Body of pancreas (tissue), 4 donors: ENCODE results near the gene HDLBP.

Source experiments
- CTCF ChIP-seq, 7 experiments: fragments of 450-650 bp in 4 of 7; fragments of 200-600 bp in 3 of 7; sonication (generic) in 3 of 7; IDR thresholded peaks; one replicate each; pipeline ENCODE4 v1.5.1; 2016 to 2019; ENCODE audit warnings: antibody characterized with exemption in 7 of 7
- POLR2A ChIP-seq, 3 donors: fragments of 450-650 bp; IDR thresholded peaks; one replicate each; pipeline ENCODE4 v1.6.1; 2016; ENCODE audit warnings: antibody characterized with exemption in 3 of 3, mild to moderate bottlenecking in 2 of 3

DNA sequence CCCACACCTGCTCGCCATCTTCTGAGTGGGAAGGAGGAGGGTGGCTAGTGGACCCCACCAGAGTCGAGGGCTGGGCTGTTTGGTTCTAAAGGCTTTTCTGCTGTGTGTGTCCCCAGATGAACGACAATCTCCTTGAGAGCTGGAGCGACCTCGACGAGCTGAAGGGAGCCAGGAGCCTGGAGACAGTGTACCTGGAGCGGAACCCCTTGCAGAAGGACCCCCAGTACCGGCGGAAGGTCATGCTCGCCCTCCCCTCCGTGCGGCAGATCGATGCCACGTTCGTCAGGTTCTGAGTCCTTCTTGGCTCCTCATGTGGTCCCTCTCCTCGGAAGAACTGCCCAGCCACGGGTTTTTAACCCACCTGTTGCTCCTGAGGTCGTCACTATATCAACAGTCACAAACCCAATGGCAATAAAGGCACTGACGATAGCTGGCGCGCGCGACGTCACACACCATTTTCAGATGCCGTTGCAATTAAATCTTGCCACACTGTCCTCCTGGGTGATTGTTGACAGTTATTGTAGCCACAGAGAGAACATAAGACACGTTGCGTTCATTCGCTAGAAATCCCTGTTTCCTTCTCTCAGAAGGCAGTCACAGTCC lies 132.8 kb downstream of the HDLBP start:
- TF ChIP-seq CTCF (IDR thresholded peaks at IDR 0.05), result no peak
- no peak for TF ChIP-seq POLR2A (IDR thresholded peaks at IDR 0.05)
